SIG-M5 (cell line): Measurements from ENCODE around the gene ADAP2.
"Not testable (repeated sequence)": the region's sequence is repeated elsewhere in the genome, so short reads cannot be mapped to it uniquely, and the experiment has no call there.

ENCODE experiments used
- DNase-seq: peaks from one replicate; lab custom pipeline; 2025; lab: John Stamatoyannopoulos, UW

Gene ADAP2, protein sequence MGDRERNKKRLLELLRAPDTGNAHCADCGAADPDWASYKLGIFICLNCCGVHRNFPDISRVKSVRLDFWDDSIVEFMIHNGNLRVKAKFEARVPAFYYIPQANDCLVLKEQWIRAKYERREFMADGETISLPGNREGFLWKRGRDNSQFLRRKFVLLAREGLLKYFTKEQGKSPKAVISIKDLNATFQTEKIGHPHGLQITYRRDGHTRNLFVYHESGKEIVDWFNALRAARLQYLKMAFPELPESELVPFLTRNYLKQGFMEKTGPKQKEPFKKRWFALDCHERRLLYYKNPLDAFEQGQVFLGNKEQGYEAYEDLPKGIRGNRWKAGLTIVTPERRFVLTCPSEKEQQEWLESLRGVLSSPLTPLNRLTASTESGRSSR

GRCh38 chr17:30921544-30922196 is at the start of gene ADAP2:
ADAP2 (plus strand) TSS chr17:30921945; CDS start chr17:30922015, 70 bp downstream.
- no peak for DNase-seq

GRCh38 chr17:30886187-30886586 is 35.6 kb upstream of the ADAP2 start:
- no peak for DNase-seq

- no peak for DNase-seq
These were observed 27.5 kb upstream of the ADAP2 start for GRCh38 chr17:30894236-30894635.

DNA sequence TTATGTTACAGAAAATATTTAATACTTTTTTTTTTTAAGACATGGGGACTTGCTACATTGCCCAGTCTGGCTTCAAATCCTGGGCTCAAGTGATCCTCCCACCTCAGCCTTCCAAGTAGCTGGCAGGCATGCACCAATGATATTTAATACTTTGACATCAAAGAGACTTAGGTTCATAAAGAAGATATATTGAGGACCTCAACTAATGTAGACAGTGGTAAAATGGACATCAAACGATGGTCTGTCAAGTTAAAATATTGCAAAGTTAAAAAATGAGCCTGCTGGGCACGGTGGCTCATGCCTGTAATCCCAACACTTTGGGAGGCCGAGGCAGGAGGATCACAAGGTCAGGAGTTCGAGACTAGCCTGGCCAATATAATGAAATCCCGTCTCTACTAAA is 24.4 kb upstream of the ADAP2 start:
- no peak for DNase-seq

GRCh38 chr17:30905742-30906100 is 16.0 kb upstream of the ADAP2 start:
- no peak for DNase-seq

- peak; percentile 43 for DNase-seq
These were observed 15.4 kb upstream of the ADAP2 start, which contains the start of gene TEFM for GRCh38 chr17:30906101-30906911. TEFM (minus strand) TSS chr17:30906238; CDS start chr17:30906198, 40 bp downstream.

GRCh38 chr17:30908717-30909420 is 12.9 kb upstream of the ADAP2 start:
- DNase-seq: no peak

- DNase-seq: not testable (repeated sequence)
These were observed 11.6 kb upstream of the ADAP2 start for GRCh38 chr17:30910151-30910550.

DNA sequence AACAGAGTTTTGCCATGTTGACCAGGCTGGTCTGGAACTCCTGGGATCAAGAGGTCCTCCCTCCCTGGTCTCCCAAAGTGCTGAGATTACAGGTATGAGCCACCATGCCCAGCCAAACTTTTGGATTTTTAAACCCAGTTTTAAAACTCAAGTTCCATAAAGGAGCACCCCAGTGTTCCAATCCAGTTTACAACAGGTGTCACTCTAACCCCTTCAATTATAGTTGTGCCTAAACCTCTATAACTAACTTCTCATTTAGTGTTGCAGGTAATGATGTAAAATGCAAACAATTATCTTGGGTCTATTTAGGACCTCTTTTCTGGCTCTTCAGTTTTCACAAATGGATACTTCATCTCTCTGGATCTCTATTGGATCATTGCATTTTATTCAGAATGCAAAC is 7.8 kb upstream of the ADAP2 start:
- no peak for DNase-seq

DNA sequence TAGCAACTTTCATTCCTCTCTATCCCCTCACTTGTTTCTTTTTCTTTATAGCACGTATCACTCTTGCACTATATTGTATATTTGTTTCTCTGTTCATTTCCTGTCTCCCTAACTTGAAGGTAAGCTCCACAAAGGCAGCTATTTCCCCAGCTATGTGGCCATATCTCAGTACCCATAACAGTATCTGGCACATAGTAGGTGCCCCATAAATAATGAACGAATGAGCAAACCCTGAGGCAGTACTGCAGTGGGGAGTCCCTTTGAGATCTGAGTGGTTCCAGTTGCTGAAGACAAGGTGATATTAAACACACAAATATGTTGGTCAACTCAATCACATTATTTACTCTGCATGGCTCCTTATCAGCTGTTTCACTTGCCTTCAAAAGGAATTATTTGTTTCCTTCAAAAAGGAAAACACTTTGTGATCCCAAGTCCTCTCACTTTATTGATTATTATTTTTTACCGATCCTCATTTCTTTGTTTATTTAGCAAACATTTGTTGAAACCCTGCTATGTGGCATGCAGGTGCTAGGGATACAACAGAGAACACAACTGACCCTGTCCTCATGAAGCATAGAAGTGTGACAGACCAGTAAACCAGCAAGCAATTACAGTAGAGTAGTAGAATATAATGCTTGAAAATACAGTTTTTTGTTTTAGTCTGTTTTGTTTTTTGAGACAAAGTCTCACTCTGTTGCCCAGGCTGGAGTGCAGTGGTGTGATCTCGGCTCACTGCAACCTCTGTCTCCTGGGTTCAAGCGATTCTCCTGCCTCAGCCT is 5.7 kb upstream of the ADAP2 start:
- DNase-seq: no peak

DNA sequence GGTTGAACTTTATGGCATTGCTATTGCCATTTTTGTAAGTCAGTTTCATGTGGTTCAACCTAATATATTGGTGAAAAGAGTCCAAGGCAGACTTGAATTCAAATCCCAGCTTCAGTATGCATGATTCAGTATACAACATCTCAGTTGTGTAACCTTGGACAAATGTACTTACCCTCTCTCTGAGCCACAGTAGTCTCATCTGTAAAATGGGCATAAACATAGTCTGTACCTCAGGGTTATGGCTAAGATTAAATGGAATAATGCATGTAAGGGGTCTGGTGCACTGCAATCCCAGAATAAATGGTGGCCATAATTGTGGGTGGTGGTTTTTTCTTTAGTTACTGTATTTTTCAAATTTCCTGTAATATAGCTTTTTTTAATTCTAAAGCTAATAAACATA is 4.7 kb upstream of the ADAP2 start:
- no peak for DNase-seq

DNA sequence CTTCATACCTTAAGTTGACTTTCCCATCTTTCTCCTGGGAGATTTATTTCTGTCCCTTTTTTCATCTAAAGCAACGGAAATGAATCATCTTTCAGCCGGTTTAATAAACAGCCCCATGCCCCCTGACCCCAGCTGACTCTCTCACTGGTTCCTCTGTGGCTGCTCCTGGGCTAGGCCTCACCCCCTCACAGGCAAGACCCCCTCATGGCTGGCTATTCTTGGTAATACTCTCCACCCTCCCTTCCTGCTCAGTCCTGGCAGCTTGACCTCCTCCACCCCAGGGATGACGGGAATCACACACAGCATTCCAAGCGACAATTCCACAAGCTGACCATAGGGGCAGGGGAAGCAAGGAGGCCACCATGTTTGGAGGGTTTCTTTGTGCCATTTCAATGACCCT is 1.5 kb upstream of the ADAP2 start:
- no peak for DNase-seq

DNA sequence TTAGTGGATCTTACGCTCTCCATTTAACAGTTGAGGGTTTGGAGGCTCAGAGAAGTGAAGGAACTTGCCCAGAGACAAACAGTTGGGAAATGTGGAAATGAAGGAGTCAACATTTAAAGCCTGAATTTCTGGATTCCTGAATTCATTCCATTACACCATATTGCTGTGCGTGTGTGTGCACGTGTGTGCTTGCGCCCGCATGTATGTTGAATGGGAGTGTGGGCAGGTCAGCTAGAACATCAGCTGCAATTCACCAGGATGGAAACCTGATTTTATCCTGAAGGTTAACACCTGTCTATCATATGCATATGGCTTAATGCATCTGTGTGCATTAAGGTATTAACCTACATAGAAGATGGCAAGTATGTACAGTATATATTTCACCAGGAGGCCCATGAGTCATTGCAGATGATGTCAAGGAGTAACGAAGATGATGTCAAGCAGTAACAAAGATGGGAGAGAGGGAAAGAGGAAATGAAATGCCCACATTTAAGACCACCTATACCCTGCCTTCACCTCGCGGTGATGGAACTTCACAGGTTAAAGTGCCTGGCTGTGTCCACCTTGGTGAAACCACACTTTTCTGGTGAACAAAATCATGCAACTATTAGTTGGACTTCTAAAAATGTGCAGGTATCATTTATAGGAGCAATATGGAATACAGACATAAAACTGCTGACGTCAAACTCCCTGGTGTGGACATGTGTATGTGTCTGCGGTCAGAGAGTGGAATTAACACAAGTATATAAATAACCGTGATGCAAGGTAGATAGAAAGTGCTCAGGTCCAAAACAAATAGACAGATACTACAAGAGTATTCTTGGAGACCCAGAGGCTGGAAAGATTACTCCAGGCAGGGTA is 832 bp upstream of the ADAP2 start:
- no peak for DNase-seq

DNA sequence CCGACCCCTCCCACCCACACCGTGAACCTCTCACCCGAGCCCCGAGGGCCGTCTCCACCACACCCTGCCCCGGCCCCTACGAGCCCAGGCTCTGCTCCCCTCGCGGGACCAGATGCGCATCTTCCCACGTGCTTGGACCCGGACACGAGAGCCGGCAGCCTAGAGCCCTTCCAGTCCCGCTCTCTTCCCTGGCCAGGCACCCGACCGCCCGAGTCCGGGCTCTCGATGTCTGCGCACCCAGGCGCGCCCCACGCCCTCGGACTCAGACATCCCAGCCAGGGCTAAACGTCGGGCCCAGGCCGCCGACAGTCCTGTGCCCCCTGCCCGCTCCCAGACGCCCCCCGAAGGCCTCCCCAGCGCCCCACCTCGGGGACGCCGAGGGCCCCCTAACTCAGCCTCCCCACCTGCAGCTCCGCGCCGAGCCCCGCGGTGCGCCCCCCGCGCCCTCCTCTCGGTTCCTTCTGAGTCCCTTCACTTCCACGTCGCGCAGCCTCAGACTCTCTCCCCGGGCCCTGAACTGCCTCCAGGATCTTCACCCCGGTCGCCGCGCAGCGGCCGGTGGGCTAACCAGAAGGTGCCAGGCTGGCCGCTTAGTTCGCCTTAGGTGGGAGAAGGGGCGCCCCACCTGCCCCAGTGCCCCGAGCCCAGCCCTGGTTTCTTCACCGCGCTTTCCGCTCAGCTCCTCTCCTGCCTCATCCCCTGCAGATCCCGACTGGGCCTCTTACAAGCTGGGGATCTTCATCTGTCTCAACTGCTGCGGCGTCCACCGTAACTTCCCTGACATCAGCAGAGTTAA is 688 bp downstream of the ADAP2 start:
- DNase-seq: no peak

GRCh38 chr17:30924341-30924740 is 2.6 kb downstream of the ADAP2 start:
- no peak for DNase-seq

DNA sequence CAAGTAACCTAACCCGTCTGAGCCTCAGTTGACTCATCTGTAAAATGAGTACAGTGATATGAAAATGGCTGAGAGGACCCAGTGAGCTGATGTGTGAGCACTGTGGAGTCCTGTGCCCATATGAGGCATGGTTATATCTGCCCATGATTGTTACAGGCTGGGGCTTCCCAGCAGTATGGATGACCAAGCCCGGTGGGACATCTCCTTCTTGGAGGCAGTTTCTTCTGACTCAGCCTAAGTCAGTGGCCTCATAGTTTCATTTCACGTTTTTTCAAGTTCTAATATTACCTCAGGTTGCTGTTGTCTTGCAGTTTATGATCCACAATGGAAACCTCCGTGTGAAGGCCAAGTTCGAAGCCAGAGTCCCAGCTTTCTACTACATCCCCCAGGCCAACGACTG is 4.8 kb downstream of the ADAP2 start:
- DNase-seq: no peak

- no peak for DNase-seq
These were observed 6.0 kb downstream of the ADAP2 start for GRCh38 chr17:30927756-30928155.

DNA sequence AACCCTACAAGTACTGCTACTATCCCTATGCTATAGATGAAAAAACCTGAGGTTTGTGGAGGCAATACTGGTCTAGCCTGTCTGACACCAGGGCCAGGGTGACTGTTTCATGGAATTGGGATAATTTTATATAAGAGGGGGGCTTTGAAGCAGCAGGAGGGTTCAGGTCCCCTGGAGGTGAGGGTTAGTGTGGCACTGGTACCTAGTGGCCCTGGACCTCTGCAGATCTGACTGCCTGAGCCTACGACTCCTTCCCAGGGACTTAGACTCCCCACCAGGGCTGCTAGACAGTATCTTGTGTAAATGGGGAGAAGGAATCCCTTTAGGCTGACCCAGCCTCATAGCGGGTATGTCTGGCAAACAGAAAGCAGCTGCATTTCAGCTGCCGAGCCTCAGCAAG is 6.8 kb downstream of the ADAP2 start:
- no peak for DNase-seq

- DNase-seq: no peak
These were observed 7.4 kb downstream of the ADAP2 start for GRCh38 chr17:30929081-30929633.
